HG02759 (cell line): ENCODE measurements around the gene HTR3C.

Experiments used
- ATAC-seq: cut with Tn5 transposase; IDR thresholded peaks from one replicate; pipeline ENCODE4 v1.9.1; 2021; ENCODE audit warnings: mild to moderate bottlenecking, moderate library complexity; ENCODE audit not compliant: unreplicated experiment

The HTR3C gene

GRCh38 chr3:184082465-184082864 is 29.6 kb downstream of the HTR3C start:
- no peak for ATAC-seq

DNA sequence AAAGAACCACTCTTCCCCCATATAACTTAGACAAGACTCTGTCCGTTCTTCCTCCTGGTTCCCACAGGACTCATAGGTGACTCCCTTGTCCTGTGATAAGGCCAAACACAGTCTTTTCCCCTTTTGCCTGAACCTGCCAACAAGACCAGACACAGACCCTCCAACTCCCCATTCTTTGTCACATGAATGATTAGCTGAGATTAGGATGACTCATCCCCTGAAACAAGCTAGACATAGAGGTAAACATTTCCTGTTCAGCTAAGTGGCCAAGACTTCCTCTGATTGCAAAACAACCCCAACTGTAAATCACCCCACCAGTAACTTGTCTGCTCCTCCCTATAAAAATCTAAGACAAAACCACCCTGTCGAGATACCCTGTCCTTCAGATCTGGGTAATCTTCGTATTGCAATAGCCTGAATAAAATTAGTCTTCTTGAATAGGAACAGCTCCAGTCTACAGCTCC is 32.6 kb downstream of the HTR3C start:
- no peak for ATAC-seq

- no peak for ATAC-seq
Measured at GRCh38 chr3:184092199-184092598, 39.4 kb downstream of the HTR3C start.

DNA sequence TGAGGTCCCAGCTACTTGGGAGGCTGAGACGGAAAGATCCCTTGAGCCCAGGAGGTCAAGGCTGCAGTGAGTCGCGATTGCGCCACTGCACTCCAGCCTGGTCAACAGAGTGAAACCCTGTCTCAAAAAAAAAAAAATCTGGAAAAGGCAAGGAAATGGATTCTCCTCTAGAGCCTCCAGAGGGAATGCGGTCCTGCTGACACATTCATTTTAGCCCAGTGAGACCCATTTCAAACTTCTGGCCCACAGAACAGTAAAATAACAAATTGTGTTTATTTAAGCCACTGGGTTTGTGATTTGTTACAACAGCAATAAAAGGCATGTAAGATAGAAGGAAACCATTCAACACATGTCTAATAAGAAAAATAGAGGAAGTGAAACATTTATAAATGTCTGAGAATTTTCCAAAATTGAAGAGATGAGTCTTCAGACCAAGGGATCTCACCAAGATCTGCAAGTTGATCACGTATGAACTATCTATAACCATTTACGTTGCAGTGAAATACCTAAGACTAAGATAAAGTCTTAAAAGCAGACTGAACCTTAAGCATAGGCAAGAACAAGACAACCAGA is 44.0 kb downstream of the HTR3C start, which contains the start of gene HTR3E:
HTR3E (plus strand) TSS at position 254 of the 573 bp plus-strand sequence. CDS start 466 bp downstream, outside the sequence.
- ATAC-seq, result no peak

- ATAC-seq, result no peak
Measured at GRCh38 chr3:184097556-184097955, 44.7 kb downstream of the HTR3C start.

DNA sequence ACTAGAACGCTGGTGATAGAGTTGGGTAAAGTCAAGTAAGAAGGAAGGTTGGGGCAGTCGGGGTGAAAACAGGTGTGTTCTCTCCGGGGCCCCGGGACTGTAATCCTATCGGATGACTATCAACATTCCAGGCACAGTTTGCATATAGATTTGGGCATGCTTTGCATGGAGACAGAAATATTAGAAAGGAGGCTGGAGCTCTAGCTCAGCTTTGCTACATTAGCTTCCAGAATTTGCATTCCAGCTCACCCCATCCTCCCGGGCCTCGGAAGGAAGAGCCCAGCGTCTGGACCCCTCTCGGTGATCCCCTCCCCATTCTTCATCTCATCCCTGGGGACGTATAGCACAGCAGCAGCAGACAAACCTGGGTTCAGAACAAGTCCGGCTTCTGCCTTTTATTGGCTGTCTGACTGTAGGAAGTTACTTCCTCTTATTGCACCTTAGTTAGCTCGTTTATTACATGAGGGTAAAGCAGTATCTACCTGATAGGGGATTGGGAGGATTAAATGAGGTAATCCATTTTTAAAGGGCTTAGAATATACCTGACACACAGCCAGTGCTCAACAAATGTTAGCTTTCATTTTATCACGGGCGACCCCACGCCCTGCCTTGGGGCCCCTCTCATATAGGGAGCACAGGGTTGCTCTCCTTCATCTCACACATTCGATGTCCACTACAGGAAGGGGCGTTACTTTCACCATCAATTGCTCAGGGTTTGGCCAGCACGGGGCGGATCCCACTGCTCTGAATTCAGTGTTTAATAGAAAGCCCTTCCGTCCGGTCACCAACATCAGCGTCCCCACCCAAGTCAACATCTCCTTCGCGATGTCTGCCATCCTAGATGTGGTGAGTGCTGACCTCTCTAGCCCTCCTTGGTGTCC is 47.2 kb downstream of the HTR3C start:
- ATAC-seq, result no peak
